H9 (cell line): Measurements from ENCODE around the gene TXNDC5. TPM values are rescaled to one million over a fixed set of nuclear protein-coding genes. Genes with fewer than 3 reads are reported as not detected.

Experiments
- DNase-seq: peaks from one replicate; pipeline ENCODE4 v3.0.0-alpha.2; 2017
- H2AFZ ChIP-seq: one replicate; pipeline ENCODE4 v1.6.1; 2013; ENCODE audit warnings: mild to moderate bottlenecking, low read length, control low read depth, moderate library complexity
- H2AK5ac ChIP-seq: 2 replicates; pipeline ENCODE4 v1.6.1; 2013; ENCODE audit warnings: low read length, control low read depth, mixed read lengths; ENCODE audit not compliant: insufficient read length
- H2BK120ac ChIP-seq: one replicate; pipeline ENCODE4 v1.6.1; 2013; ENCODE audit warnings: low read depth, mild to moderate bottlenecking, low read length, control low read depth, inconsistent platforms; ENCODE audit not compliant: poor library complexity, severe bottlenecking
- H2BK12ac ChIP-seq: 2 replicates; pipeline ENCODE4 v1.6.1; 2013; ENCODE audit warnings: low read length, control low read depth, mixed read lengths, low read depth; ENCODE audit not compliant: insufficient read length
- H2BK15ac ChIP-seq: 2 replicates; pipeline ENCODE4 v1.6.1; 2013; ENCODE audit warnings: low read depth, low read length, control low read depth
- H2BK20ac ChIP-seq: one replicate; pipeline ENCODE4 v1.6.1; 2013; ENCODE audit warnings: low read depth, mild to moderate bottlenecking, low read length, control low read depth, inconsistent platforms; ENCODE audit not compliant: poor library complexity, severe bottlenecking
- H2BK5ac ChIP-seq: 2 replicates; pipeline ENCODE4 v1.6.1; 2013; ENCODE audit warnings: low read length, control low read depth, mixed read lengths; ENCODE audit not compliant: insufficient read length
- H3K14ac ChIP-seq: 2 replicates; pipeline ENCODE4 v1.6.1; 2013; ENCODE audit warnings: low read length, control low read depth; ENCODE audit not compliant: insufficient read depth
- H3K18ac ChIP-seq: 2 replicates; pipeline ENCODE4 v1.6.1; 2013; ENCODE audit warnings: low read depth, mild to moderate bottlenecking, mixed read lengths, low read length, control low read depth; ENCODE audit not compliant: insufficient read length
- H3K23ac ChIP-seq: 2 replicates; pipeline ENCODE4 v1.6.1; 2013; ENCODE audit warnings: low read length, control low read depth, mixed read lengths, low read depth; ENCODE audit not compliant: insufficient read length
- H3K23me2 ChIP-seq: 2 replicates; pipeline ENCODE4 v1.6.1; 2013; ENCODE audit warnings: low read depth, mild to moderate bottlenecking, mixed read lengths, low read length, control low read depth; ENCODE audit not compliant: insufficient read length, poor library complexity, severe bottlenecking
- H3K27ac ChIP-seq: 2 replicates; pipeline ENCODE4 v1.5.1; 2013; ENCODE audit warnings: low read length, control low read depth, mixed read lengths, low read depth; ENCODE audit not compliant: insufficient read length
- H3K27me3 ChIP-seq: 2 replicates; pipeline ENCODE4 v1.6.1; 2013; ENCODE audit warnings: low read length, control low read depth, inconsistent platforms; ENCODE audit not compliant: insufficient read depth
- H3K4ac ChIP-seq: 2 replicates; pipeline ENCODE4 v1.6.1; 2013; ENCODE audit warnings: low read depth, mild to moderate bottlenecking, control low read depth, inconsistent platforms, low read length, moderate library complexity
- H3K4me1 ChIP-seq: 2 replicates; pipeline ENCODE4 v1.6.1; 2013; ENCODE audit warnings: low read length, control low read depth, inconsistent platforms; ENCODE audit not compliant: insufficient read depth
- H3K4me2 ChIP-seq: 2 replicates; pipeline ENCODE4 v1.6.1; 2013; ENCODE audit warnings: low read length, control low read depth, mixed read lengths; ENCODE audit not compliant: insufficient read length, insufficient read depth
- H3K56ac ChIP-seq: 2 replicates; pipeline ENCODE4 v1.6.1; 2013; ENCODE audit warnings: low read depth, mild to moderate bottlenecking, mixed read lengths, low read length, control low read depth; ENCODE audit not compliant: insufficient read length
- H3K79me1 ChIP-seq: 2 replicates; pipeline ENCODE4 v1.6.1; 2013; ENCODE audit warnings: low read depth, mild to moderate bottlenecking, moderate library complexity, low read length, control low read depth, inconsistent platforms; ENCODE audit not compliant: insufficient read depth, poor library complexity, severe bottlenecking
- H3K79me2 ChIP-seq: 2 replicates; pipeline ENCODE4 v1.6.1; 2013; ENCODE audit warnings: low read length, control low read depth, inconsistent platforms; ENCODE audit not compliant: insufficient read depth
- H3K9ac ChIP-seq: 2 replicates; pipeline ENCODE4 v1.6.1; 2013; ENCODE audit warnings: low read length, control low read depth, mixed read lengths; ENCODE audit not compliant: insufficient read length; ENCODE audit errors: extremely low read depth
- H3K9me3 ChIP-seq: one replicate; pipeline ENCODE4 v1.6.1; 2013; ENCODE audit warnings: low read depth, low read length, inconsistent platforms; ENCODE audit not compliant: control insufficient read depth
- H3T11ph ChIP-seq: one replicate; pipeline ENCODE4 v1.6.1; 2013; ENCODE audit warnings: mild to moderate bottlenecking, low read length, control low read depth, inconsistent platforms
- H4K20me1 ChIP-seq: one replicate; pipeline ENCODE4 v1.6.1; 2013; ENCODE audit not compliant: control insufficient read depth, insufficient read length, insufficient read depth
- H4K5ac ChIP-seq: 2 replicates; pipeline ENCODE4 v1.6.1; 2013; ENCODE audit warnings: low read depth, mild to moderate bottlenecking, mixed read lengths, low read length, control low read depth; ENCODE audit not compliant: insufficient read length
- H4K8ac ChIP-seq: replicated peaks from 2 replicates; pipeline ENCODE4 v1.6.1; 2013; ENCODE audit warnings: low read length, control low read depth, mixed read lengths, low read depth; ENCODE audit not compliant: insufficient read length
- H4K91ac ChIP-seq: 2 replicates; pipeline ENCODE4 v1.6.1; 2013; ENCODE audit warnings: low read depth, mild to moderate bottlenecking, moderate library complexity, mixed read lengths, low read length, control low read depth; ENCODE audit not compliant: insufficient read length
- H3K27ac Mint-ChIP-seq, 3 experiments: 2 replicates in 2 of 3; 3 replicates in 1 of 3; pipeline ENCODE4 v1.8.0; 2020 to 2021; ENCODE audit warnings: mixed read lengths in 3 of 3, mild to moderate bottlenecking in 1 of 3, moderate library complexity in 1 of 3
- H3K27me3 Mint-ChIP-seq: 2 replicates; pipeline ENCODE4 v1.8.0; 2021; ENCODE audit warnings: low read depth, mild to moderate bottlenecking, moderate library complexity, mixed read lengths
- H3K36me3 Mint-ChIP-seq, 3 experiments: 2 replicates in 2 of 3; 3 replicates in 1 of 3; pipeline ENCODE4 v1.8.0; 2020 to 2021; ENCODE audit warnings: low read depth in 3 of 3, mixed read lengths in 3 of 3; ENCODE audit not compliant: insufficient read depth in 1 of 3
- H3K4me1 Mint-ChIP-seq, 2 experiments: 2 replicates each; pipeline ENCODE4 v1.8.0; 2020; ENCODE audit warnings: mixed read lengths in 2 of 2
- H3K4me3 Mint-ChIP-seq, 2 experiments: 2 replicates in 1 of 2; 3 replicates in 1 of 2; pipeline ENCODE4 v1.8.0; 2020 to 2021; ENCODE audit warnings: mild to moderate bottlenecking in 2 of 2, mixed read lengths in 2 of 2, moderate library complexity in 1 of 2
- H3K9me3 Mint-ChIP-seq, 2 experiments: 2 replicates in 1 of 2; 3 replicates in 1 of 2; pipeline ENCODE4 v1.8.0; 2020; ENCODE audit warnings: mild to moderate bottlenecking in 2 of 2, mixed read lengths in 2 of 2, moderate library complexity in 1 of 2
- CTCF ChIP-seq: fragments of 200-600 bp; sonication (generic); conservative IDR thresholded peaks from 3 replicates; pipeline ENCODE4 v1.8.0; 2021; ENCODE audit warnings: antibody characterized with exemption, mild to moderate bottlenecking
- WGBS: extraction: QIAGEN DNeasy Blood & Tissue Kit; methylation state at CpG from one replicate; pipeline ENCODE4 v1.1.7; 2013; ENCODE audit warnings: missing lambda C conversion rate, low lambda C conversion rate, mixed read lengths; ENCODE audit not compliant: insufficient read length; ENCODE audit errors: extremely low coverage; 5-methylcytosine and 5-hydroxymethylcytosine counted together
- total RNA-seq: library from RNA; stranded (reverse); gene quantifications from 2 replicates; pipeline ENCODE4 v1.2.1, GENCODE V29; 2021

TXNDC5 gene
- total RNA-seq, 1 experiment from 2014 or later, result 130 TPM

DNA sequence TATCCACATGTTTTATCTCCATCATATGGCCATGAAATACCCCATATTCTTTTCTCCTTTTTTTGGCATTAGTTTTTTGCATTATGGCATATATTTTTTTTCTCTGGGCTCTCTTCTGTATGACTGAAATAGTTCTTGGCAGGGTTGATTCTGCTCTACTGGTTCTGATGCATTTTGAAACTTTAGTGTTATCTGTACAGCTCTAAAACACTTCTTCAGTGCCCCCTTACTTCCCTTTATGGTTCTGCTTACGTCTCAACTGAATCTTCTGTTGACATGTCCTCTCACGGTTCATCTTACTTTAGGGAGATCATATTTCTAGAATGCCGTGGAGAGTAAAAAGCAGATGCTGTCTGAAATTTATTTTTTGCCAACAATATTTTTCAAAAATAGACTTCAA is 23.2 kb upstream of the TXNDC5 start:
- no peak overlapping the region for H3K56ac ChIP-seq
- no peak overlapping the region for H2BK120ac ChIP-seq
- no peaks in the 10 kb centered on the region for H3K27me3 ChIP-seq
- WGBS, result no CpG with 5 or more reads among the region's 3 CpGs
- H2BK15ac ChIP-seq, result no peak overlapping the region
- no peak overlapping the region for H3K4me2 ChIP-seq
- Mint-ChIP-seq H3K27me3 (peaks cover 8% of the 10 kb centered on the region; the same call in 1 of the 2 replicates), H3K27ac (no peak overlapping the region), H3K4me3 (no peak overlapping the region), H3K36me3 (no peaks in the 10 kb centered on the region), H3K4me1 (no peaks in the 10 kb centered on the region), H3K9me3 (peaks cover 3 to 4% of the 10 kb centered on the region in 2 experiments; a peak in 2 of 5 replicates)
- H4K8ac ChIP-seq, result no peak overlapping the region
- no peak overlapping the region for H2AK5ac ChIP-seq
- H3K18ac ChIP-seq, result no peak overlapping the region
- no peak overlapping the region for H3K4ac ChIP-seq
- TF ChIP-seq CTCF, result no peak
- no peak overlapping the region for H2BK5ac ChIP-seq
- H4K91ac ChIP-seq, result no peak overlapping the region
- no peak overlapping the region for H3K9ac ChIP-seq
- no peak overlapping the region for H2BK12ac ChIP-seq
- no peak overlapping the region for H4K5ac ChIP-seq
- no peak overlapping the region for H3K23ac ChIP-seq
- no peaks in the 10 kb centered on the region for H3K23me2 ChIP-seq
- no peak overlapping the region for H3K14ac ChIP-seq
- no peaks in the 10 kb centered on the region for H3K79me1 ChIP-seq
- no peak overlapping the region for H2BK20ac ChIP-seq
- H2AFZ ChIP-seq, result no peak overlapping the region
- no peaks in the 10 kb centered on the region for H3K9me3 ChIP-seq
- H3K79me2 ChIP-seq, result no peaks in the 10 kb centered on the region
- H3K4me1 ChIP-seq, result no peaks in the 10 kb centered on the region
- no peaks in the 10 kb centered on the region for H4K20me1 ChIP-seq
- no peak overlapping the region for H3K27ac ChIP-seq
- H3T11ph ChIP-seq, result no peak overlapping the region
- DNase-seq, result no peak
